CD4-positive, alpha-beta T cell treated with Interleukin-17A for 1 hour (primary cell): Measurements from ENCODE around the gene HYAL1.
A peak's percentile ranks its signal among the peaks of the same experiment; 100 is the strongest.

Experiments
- DNase-seq: peaks from one replicate; pipeline ENCODE4 v3.0.0-alpha.2; 2020

The HYAL1 gene

DNA sequence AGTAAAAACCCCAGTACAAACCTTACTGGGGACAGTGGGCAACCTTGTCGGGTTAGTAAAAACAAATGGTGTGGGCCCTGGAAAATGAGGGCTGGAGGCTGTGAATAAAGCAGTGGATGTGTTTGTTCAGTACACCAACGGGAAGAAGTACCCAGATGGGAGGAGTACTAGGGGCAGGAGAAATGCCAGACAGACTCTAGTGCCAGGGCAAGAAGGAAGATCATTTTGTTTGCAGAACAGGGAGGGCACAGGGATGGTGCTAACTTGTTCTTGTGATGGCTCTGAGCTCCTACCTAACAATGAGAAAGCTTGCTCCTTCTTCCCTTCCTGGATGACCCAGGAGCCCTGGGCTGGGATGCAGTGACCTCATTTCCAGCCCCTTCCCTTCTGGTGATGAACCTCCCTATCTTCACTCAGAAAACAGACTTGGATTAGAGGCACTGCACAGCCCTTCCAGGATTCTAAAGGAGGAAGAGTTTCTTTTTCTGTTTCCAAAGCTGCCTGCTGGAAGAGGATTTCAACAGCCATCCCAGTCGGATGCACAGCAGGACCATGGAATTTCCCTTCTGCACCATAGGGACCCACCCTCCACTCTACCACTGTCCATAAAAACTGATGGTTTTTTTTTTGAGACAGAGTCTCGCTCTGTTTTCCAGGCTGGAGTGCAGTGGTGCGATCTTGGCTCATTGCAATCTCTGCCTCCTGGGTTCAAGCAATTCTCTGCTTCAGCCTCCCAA is 31.1 kb upstream of the HYAL1 start:
- DNase-seq: no peak

DNA sequence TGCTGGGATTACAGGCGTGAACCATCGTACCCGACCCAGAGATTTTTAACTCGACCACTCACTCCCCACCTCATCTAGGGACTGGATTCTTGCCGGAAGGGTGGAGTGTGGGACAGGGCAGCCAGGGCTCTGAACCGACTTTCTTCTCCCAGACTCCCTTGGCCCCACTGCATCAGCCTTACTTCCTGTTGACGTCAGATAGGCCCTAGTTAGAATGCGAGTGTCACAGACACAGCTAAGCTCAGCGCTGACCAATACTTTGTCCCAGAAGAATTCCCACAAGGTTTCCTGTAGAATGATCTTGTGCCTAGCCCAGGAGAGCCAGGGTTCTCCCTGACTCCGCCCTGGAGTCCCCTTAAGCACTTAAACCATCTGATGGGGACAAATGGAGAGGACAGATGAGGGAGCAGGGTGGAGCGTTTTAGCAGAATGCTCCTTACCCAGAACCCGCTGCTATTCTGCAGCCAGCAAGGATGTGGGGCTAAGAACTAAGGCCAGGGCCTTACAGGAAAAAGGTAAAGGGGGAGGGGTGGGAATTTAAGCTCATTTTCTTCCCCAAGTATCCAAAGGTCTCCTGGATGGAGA is 30.5 kb upstream of the HYAL1 start:
- peak; percentile 40 for DNase-seq

DNA sequence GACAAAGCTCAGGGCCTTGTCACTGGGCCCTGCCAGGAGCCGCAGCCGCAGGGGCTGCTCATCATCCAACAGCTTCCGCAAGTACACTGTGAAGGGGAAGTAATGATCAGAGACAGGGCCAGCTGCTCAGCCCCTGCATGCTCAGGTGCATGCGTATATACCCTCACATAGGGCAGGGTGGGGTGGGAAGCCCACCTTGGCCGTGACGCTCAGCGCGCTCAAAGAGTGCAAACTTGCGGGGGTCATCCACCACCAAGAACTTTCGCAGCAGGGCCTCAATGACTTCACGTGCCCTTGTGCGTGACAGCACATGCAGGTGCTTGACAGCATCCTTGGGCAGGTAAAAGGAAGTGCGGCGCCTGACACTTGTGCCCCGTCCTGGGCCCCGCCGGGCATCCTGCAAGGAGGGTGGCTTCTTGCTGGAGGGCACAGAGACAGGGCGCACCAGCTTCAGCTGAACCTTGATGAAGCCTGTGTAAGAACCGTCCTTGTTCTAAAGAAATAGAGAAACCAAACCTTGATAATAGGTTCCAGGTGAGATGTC is 28.1 kb upstream of the HYAL1 start:
- DNase-seq: no peak

DNA sequence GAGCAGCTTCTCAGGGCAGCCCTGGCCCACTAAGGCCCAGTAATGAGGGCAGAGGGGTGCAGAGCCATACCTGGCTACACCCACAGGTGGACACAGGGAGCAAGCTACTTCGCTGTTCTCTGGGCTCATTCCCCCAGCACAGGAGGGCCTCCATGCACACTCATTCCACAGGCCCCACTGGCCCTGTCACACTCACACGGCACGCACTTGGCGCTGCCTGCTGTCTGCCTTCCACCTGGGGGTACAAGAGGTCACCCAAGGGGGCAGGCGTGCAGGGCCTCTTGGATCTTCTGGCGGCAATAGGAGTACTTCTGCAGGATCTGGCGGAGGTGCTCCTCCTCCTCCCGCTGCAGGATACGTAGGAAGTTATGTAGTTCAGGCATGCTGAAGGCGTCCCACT is 27.0 kb upstream of the HYAL1 start:
- no peak for DNase-seq

DNA sequence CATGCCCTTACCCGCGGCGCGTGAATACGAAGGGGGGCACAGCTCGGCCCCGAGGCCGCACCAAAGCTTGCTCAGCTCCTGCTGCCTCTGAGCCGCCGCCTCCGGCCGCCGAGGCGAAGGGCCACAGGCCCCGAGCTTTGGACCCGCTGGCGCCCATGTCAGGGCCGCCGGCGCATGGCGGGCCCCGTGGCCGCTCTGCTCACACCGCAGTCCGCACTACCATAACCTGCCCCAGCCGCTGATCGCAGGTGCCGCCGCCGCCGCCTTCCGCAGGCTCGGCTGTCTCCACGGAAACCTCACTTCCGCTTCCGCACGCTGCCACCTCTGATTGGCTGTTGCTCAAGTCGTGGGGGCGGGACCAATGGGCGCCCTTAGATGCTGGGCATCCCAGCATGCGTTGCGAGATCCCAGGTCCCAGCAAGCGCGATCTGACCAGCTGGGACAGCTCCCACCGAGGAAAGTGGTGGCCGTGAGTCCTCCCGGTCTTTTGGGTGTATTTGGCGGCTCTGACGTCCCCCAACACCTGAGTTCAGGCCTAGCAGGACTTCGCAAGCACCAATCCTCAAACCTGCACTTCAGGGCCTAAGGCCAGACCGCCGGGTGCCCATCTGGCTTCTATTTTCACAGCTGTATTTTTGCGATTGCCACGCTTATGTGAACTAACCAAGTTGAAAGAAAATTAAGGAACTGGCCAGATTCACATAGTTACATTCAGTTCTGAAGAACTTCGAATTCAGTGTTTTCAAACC is 24.7 kb upstream of the HYAL1 start, which contains the start of gene TUSC2:
Gene TUSC2, minus strand, starts transcription at position 281 of the 749 bp plus-strand sequence. Its CDS starts 124 bp downstream, at position 157.
- DNase-seq: peak; percentile 95

DNA sequence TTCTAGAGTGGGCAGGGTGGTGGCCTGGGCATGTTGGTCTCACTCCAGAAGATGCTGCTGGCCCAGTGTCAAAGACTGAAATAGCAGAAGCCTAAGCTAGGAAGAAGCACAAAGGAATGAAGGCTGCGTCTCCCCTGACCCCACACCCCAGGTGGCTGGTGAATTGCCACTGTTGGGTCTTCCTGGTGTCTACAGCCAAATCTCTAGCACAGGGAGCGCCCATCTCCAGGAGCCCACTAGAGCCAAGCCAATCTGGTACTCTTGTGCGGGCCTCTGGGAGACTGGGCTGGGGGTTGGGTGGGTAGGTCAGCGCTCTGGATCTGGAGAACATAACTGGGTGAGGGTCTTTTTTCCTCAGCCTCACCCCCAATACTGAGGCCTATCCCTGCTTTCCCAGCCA is 23.8 kb upstream of the HYAL1 start:
- no peak for DNase-seq

DNA sequence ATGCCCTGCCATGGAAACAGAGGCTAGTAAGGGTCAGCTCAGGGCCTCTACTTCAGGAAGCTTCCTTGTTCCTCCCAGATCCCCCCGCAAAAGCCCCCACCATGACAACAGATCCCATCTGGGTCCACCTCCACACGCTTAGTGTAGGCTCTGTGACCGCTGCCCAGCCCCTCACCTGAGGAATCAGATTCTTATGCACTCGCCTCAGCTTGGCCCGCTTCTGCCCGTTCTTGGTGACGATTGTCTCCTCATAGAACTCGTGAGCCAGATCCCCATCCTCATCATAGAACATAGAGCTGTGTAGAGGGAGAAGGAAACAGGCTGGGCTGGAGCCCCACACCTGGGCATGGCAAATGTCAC is 22.8 kb upstream of the HYAL1 start:
- DNase-seq: no peak

DNA sequence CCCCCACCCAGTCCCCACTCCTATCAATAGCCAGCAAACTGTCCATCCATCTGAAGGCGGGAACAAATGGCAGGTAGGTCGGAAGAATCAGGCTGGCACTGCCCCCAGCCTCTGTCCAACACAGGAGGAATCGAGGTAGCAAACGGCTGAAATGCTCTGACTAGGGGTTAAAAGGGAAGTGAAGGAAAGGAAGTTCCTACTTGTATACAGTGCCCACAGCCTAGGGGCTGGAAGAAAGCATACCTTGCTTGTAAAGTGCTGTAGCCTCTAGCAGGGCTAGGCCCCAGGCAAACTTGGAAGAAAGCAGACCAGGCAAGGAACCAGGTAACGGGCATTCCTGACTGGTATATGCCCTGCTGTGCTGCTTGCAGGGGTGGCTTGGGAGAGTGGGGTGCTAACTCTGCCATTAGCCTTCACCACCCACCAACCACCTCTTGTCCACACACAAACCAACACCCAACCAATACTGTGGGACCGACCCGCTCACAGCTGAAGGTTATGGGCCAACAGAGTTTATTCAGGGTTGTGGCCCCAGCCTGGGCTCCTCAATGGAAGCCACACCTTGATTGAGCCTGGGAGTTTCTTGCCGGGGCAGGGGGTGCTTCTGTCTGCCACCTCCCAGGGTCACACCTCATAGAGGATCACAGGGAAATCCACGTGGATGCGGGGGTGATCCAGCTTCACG is 22.3 kb upstream of the HYAL1 start:
- no peak for DNase-seq

DNA sequence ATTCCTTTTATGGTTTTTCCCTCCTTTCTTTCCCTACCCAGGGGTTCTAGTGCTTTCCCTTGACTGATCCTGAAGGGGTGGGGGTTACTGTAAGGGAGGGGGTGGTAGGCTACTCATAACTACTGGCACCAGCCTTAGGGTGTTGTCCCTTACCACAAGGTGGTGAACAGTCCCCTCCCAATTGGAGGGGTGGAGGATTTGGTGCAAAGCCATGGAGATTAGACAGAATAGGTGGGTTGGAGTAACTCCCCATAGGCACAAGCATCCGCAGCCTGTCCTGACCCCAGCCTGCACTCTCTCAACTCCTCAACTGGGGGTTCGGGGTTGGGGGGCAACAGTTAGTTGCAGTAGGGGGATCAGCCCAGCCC is 21.7 kb upstream of the HYAL1 start:
- DNase-seq: no peak

DNA sequence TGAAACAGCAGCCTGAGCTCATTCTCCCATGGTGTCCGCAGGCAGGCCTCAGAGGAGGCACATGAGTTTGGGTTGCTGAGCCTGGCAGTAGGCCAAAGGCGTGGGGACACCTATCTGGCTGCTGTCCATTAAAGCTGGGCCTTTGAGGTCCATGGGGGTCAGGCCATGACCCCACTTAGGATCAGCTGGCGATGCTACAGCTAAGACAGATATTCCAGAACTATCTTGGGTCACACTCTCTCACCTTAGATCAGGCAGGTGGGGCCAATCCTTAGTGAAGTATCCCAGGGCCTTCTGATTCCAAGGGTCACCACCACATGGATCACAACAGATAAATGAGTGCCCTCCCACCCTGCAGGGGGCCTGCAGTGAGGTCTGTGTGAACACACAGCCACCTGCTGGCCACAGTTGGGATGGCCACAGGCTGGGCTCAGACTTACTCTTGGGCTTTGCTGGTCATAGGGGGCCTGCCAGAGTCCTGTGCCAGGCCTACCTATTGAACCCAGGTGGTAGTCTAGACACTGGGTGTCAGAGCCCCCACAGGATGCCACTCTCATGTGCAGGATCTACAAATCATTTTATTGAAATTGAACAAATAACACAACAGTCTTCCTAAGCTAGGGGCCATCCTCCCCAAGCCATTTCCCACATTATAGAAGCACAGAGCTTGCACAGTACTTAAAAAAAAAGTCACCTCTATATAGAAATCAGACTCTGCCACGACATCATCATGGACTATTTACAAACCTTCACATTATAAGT is 21.2 kb upstream of the HYAL1 start:
- DNase-seq: peak; percentile 72

DNA sequence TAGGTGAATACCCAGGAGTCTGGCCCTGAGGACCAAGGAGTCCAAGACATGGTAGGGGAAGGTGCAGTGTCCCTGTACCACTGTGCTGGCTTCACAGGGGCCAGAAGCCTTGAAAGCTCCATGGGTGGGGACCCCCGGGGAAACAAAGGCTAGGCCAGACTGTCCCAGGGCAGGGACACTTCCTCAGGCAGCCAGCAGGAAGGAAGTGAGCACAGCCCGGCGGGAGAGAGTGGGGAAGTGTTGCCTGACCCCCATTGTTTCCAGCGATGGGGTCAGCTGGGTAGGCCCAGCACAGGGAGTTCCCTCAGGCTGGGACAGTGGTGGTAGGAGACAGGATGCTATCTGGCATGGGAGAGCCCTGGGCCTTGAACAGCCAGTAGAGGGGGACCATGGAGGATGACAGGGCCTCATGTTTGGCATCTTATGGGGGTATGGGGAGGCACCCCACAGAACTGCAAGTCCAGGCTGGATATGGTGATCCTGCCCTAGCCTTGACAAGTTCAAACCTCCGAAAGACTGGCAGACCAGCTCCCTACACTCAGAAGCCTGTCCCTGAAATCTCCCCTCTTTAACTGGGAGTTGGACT is 20.3 kb upstream of the HYAL1 start:
- no peak for DNase-seq

DNA sequence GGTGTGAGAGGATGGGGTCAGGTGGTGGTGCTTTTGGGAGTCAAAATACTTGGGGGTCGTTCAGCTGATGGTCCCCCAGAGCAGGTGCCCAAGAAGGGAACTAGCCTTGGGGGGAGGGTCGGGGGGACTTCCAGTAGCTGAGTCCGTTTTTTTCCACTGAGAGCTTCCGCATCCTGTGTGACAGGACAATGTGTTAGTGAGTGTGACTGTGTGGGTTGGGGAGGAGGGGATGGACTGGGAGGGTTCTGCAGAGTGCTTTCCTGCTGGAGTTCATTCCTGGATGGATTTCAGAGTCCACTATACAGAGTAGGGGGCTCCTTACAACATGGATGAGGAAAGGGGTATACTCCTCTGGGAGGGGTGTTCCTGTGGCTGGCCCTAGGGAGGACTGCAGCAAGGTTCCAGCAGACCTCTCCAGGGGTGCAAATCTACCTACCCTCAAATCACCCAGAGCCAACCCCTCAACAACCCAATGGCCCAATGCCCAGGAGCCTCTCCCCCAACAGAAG is 19.8 kb upstream of the HYAL1 start:
- no peak for DNase-seq

DNA sequence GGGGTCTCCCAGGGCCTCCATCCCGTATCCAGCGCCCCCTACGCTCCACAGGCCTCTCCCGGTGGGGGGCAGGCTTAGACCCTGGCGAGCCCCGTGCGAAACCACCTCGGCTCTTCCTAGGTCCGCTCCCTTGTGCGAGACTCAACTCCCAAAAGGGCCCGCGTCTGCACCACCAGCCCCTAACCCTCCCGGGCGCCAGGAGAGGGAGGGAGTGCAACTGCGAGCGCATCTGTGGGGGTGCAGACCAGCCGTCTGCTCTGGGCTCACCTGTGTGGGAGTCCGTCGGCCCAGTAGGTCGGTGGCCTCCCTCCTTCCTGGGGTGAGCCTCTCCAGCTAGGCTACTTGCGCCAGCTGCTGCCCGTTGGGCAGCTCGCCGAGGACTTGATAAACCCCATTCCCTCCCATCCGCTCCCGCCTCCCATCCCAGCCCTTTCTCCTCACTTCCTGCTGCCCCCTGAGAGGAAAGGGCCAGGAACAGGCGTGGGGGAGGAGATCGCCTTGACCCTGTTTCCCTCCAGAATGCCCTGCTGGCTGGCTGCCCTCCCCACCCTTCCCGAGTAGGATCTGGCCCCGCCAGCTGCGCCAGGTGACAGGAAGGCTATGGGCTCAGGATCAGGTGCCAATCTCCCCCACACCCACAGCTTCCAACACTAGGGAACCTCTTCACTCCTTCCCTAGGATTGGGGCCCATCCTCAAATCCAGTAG is 19.2 kb upstream of the HYAL1 start, which contains the start of gene HYAL2:
Gene HYAL2, minus strand, starts transcription at position 360 of the 706 bp plus-strand sequence. CDS start 2,256 bp downstream, outside the sequence.
- DNase-seq: no peak

DNA sequence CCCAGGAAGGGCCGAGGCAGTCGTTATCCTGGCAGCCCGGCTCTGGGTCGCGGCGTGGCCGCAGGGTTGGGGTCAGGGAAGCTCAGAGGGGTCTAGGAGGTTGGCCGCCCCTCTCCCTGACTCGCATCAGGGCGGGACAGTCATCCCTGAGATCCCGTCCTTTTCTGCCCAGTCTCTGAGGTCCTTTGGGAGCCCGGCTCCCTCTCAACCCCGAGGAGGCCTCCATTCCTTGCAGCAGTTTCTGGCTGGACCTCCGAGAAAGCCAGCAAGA is 18.7 kb upstream of the HYAL1 start:
- no peak for DNase-seq

DNA sequence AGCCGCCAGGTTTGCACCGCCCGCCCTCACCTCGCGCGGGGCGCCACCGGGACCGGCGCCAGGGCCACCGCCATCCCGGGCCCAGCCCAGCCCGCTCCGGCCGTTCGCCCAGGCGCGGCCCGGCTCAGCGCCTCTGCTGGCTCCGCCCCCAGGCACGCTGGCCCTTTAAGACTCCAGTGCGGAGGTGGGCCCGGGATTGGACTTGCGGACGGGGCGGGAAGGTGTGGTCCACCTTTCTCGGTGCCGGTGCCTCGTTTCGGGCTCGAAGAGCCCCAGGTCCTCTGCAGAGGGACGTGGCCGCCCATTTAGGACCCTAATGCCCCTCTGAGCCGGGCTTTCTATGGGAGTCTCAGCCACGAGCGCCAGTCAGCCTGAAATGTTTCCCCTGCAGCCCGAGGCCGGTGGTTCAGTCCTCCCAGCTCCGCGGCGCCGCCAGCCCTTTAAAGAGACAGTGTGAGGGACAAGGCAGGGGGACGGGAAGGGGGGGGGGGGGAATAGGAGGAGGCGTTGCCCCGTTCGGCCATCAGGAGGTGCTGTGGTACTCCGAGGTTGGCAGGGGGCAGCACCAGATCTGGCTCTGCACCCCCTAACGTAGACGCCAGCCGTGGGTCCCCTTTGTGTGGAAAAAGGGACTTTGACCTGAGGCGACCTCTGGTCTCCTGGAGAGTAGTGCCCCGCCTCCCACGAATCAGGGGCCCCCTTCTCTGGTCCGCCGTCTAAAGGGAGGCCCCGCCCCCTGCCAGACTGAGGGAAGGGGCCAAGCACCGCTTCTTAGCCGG is 18.2 kb upstream of the HYAL1 start:
- peak; percentile 87 for DNase-seq

DNA sequence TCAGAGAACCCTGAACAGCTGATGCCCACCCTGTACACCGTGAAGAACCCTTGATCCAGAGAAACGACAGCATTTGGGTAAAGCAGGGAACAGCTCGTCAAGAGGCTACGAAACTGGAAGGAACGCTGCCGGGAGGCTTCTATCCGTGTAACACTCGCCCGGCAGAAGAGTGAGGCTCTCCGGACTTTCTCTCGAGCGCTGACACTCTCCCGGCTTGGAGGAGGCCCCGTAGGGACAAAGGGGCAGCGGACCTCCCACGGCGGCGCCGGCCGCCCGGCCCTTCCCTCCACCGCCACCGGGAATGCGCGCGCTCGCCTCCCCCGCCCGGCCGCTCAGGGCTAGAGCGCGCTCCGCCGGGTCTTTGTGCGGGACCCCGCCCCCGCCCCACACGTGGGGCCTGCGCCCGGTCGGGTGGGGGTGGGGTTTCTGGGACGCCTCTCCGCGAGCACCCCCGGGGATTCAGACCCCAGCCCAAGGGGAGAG is 17.5 kb upstream of the HYAL1 start:
- no peak for DNase-seq

DNA sequence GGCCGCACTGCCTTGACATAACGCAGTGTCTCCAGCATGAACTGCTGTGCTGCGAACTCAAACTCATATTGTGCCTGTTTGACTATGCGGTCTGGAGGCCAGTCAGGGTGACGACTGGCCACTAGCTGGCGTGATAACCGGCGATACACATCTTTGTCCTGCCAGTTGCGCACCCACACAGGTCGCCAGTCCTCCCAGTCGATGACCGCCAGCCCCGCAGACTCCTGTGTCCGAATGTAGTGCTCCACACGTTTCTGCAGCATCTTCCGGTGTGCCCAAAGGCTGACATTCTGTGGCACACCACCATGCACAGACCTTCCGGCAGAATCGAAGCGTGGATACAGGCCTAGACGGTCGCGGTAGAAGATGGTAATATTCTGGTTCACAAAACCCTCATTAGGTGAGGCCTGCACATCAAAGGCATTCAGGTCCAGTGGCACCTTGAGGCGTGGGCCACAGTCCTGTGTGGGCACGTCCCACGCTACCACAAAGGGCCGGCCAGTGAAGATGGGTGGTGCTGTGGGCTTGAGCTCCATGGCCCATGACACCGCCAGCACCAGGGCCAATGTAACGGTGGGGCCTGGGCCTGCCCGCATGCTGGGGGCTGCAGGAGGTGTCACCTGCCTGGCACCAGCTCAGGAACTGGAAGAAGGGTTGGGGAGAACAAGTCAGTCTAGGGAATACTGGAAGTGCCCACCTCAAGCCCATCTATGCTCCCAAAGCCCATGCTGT is 16.7 kb upstream of the HYAL1 start:
- DNase-seq: no peak

DNA sequence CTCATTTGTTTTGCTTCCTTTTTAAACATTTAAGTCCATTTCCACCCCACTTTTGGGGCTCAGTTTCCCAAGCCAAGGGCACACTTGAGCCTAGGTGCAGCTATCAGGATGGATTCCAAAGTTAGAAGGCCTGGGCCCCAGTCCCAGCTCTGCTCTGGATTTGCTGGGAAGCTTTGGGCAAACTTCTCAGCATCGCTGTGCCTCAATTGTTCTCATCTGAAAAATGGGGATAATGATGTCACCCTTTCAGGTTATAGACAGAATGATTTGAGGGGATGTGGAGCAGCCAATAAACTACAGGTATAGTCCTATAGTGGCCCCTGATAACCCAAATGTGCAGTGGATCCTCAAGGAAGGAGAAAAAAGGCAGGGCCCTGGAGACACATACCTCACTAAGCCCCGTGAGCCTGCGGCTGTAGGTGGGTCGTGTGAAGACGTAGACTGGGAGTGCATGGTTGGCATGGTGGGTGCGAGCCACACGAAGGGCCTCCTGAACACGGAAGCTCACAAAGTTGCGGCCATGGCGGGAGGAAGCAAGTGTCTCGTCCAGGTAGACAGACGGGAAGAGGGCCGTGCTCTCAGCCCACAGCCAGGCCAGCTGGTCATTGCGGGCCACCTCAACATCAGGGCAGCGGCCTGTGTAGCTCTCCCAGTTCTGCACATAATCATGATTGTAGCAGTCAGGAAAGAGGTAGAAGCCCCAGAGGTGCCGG is 16.0 kb upstream of the HYAL1 start:
- no peak for DNase-seq

DNA sequence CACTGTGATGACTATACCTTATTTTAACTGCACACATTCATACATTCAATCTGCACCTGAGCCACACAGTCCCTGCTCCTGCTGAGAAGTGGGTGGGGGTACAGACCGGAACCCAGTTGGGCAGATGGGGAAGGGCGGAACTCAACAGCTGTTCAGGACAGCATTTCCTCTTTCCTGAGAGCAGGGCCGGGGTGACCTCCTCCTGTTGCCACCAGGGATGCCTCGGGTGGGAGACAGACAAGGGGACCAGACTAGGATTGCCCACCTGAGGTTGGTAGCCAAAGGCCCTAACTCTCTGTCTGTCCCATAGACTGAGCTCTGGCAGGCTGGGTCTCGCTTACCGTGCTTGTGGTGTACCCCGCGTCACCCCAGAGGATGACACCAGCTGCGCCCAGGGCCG is 15.2 kb upstream of the HYAL1 start:
- DNase-seq: no peak
